ENCODE data around the gene SMIM1.

The SMIM1 gene

GRCh38 chr1:3740752-3741151, 31.8 kb upstream of the SMIM1 start:
- no peak for TF ChIP-seq CTCF (IDR thresholded peaks at IDR 0.05; ENCODE audit: low read depth, low read length)
- no peak for DNase-seq (ENCODE audit: extremely low read depth, low read depth)

GRCh38 chr1:3741566-3742438, 30.7 kb upstream of the SMIM1 start:
- no peak for TF ChIP-seq CTCF (IDR thresholded peaks at IDR 0.05; ENCODE audit: low read depth, low read length)
- no peak for DNase-seq (ENCODE audit: extremely low read depth, low read depth)

- DNase-seq (ENCODE audit: extremely low read depth, low read depth) = no peak
- TF ChIP-seq CTCF (IDR thresholded peaks at IDR 0.05; ENCODE audit: low read depth, low read length) = no peak
Observed at GRCh38 chr1:3742439-3743298, 29.9 kb upstream of the SMIM1 start.

GRCh38 chr1:3743421-3743820, 29.1 kb upstream of the SMIM1 start:
- DNase-seq (ENCODE audit: extremely low read depth, low read depth) = no peak
- TF ChIP-seq CTCF (IDR thresholded peaks at IDR 0.05; ENCODE audit: low read depth, low read length) = no peak

- no peak for DNase-seq (ENCODE audit: extremely low read depth, low read depth)
- no peak for TF ChIP-seq CTCF (IDR thresholded peaks at IDR 0.05; ENCODE audit: low read depth, low read length)
Observed at GRCh38 chr1:3743826-3744225, 28.7 kb upstream of the SMIM1 start.

GRCh38 chr1:3744646-3745045, 27.9 kb upstream of the SMIM1 start:
- DNase-seq (ENCODE audit: extremely low read depth, low read depth) = no peak
- TF ChIP-seq CTCF (IDR thresholded peaks at IDR 0.05; ENCODE audit: low read depth, low read length) = no peak

- TF ChIP-seq CTCF (IDR thresholded peaks at IDR 0.05; ENCODE audit: low read depth, low read length) = no peak
- DNase-seq (ENCODE audit: extremely low read depth, low read depth) = no peak
Observed at GRCh38 chr1:3745071-3745470, 27.5 kb upstream of the SMIM1 start.
